HFFc6 (cell line): ENCODE measurements around the gene SRRM2. TPM values are rescaled to one million over a fixed set of nuclear protein-coding genes. Genes with fewer than 3 reads are reported as not detected.
A peak's percentile ranks its signal among the peaks of the same experiment; 100 is the strongest.

Experiments
- DNase-seq: peaks from one replicate; pipeline ENCODE4 v3.0.0-alpha.2; 2018
- H3K27ac Mint-ChIP-seq: 2 replicates; pipeline ENCODE4 v1.8.0; 2020; ENCODE audit warnings: mild to moderate bottlenecking, mixed read lengths
- H3K27me3 Mint-ChIP-seq: 2 replicates; pipeline ENCODE4 v1.8.0; 2021; ENCODE audit warnings: mild to moderate bottlenecking, moderate library complexity, mixed read lengths; ENCODE audit not compliant: insufficient read depth
- H3K36me3 Mint-ChIP-seq: 2 replicates; pipeline ENCODE4 v1.8.0; 2021; ENCODE audit warnings: low read depth, mixed read lengths
- H3K4me1 Mint-ChIP-seq: 2 replicates; pipeline ENCODE4 v1.8.0; 2020; ENCODE audit warnings: low read depth, mixed read lengths
- H3K4me3 Mint-ChIP-seq: 2 replicates; pipeline ENCODE4 v1.8.0; 2020; ENCODE audit warnings: mild to moderate bottlenecking, moderate library complexity, mixed read lengths
- H3K9me3 Mint-ChIP-seq: 2 replicates; pipeline ENCODE4 v1.8.0; 2020; ENCODE audit warnings: mild to moderate bottlenecking, mixed read lengths
- CTCF ChIP-seq: fragments of 200-600 bp; sonication (generic); IDR thresholded peaks from 2 replicates; pipeline ENCODE4 v1.5.0; 2021; ENCODE audit warnings: antibody characterized with exemption, mild to moderate bottlenecking
- total RNA-seq, 6 experiments: library from RNA; stranded (reverse); fragmentation: NEBNext Ultra II Directional; extraction: Animal tissue kit (Norgen Biotek cat#: 25700); gene quantifications; 2 replicates in 1 of 6; 3 replicates in 5 of 6; pipeline ENCODE4 v1.2.3, GENCODE V29; 2021

SRRM2 gene
- total RNA-seq, 6 experiments from 2014 or later = 223 to 317 (median 269) TPM

- peak overlapping the region; percentile 63; the same call in 1 of the 2 replicates for H3K27ac Mint-ChIP-seq
- no peaks in the 10 kb centered on the region for H3K9me3 Mint-ChIP-seq
- peaks cover 49% of the 10 kb centered on the region for H3K4me1 Mint-ChIP-seq
- H3K27me3 Mint-ChIP-seq = peaks cover 11% of the 10 kb centered on the region
- H3K4me3 Mint-ChIP-seq = no peak overlapping the region
- no peak for DNase-seq
- peaks cover 41% of the 10 kb centered on the region for H3K36me3 Mint-ChIP-seq
- TF ChIP-seq CTCF = no peak
These were observed 21.9 kb downstream of the SRRM2 start for GRCh38 chr16:2774161-2774891.

GRCh38 chr16:2775131-2775716 lies 22.8 kb downstream of the SRRM2 start:
- no peak for DNase-seq
- H3K27ac Mint-ChIP-seq = peak overlapping the region; percentile 71
- H3K4me1 Mint-ChIP-seq = peaks cover 42% of the 10 kb centered on the region
- H3K36me3 Mint-ChIP-seq = peaks cover 33% of the 10 kb centered on the region
- peak overlapping the region; percentile 100 for H3K4me3 Mint-ChIP-seq
- TF ChIP-seq CTCF = no peak
- peaks cover 9% of the 10 kb centered on the region for H3K27me3 Mint-ChIP-seq
- H3K9me3 Mint-ChIP-seq = no peaks in the 10 kb centered on the region

- Mint-ChIP-seq H3K27ac (peak overlapping the region; percentile 91), H3K4me3 (peak overlapping the region; percentile 100), H3K27me3 (peaks cover 9% of the 10 kb centered on the region), H3K9me3 (no peaks in the 10 kb centered on the region), H3K4me1 (peaks cover 42% of the 10 kb centered on the region), H3K36me3 (peaks cover 33% of the 10 kb centered on the region)
- TF ChIP-seq CTCF = no peak
- no peak for DNase-seq
These were observed 23.5 kb downstream of the SRRM2 start for GRCh38 chr16:2775765-2776499.

GRCh38 chr16:2776500-2777139 lies 24.2 kb downstream of the SRRM2 start:
- no peaks in the 10 kb centered on the region for H3K9me3 Mint-ChIP-seq
- H3K27me3 Mint-ChIP-seq = peaks cover 7% of the 10 kb centered on the region
- no peak for DNase-seq
- H3K4me1 Mint-ChIP-seq = peaks cover 42% of the 10 kb centered on the region
- peak overlapping the region; percentile 100 for H3K4me3 Mint-ChIP-seq
- peak overlapping the region; percentile 91 for H3K27ac Mint-ChIP-seq
- TF ChIP-seq CTCF = no peak
- H3K36me3 Mint-ChIP-seq = peaks cover 33% of the 10 kb centered on the region

- Mint-ChIP-seq H3K27ac (peak within 1 kb of the TSS; percentile 95), H3K36me3 (peaks cover 28% of the 10 kb centered on the region), H3K27me3 (peaks cover 7% of the 10 kb centered on the region), H3K4me1 (peaks cover 37% of the 10 kb centered on the region), H3K9me3 (no peaks in the 10 kb centered on the region), H3K4me3 (peak within 1 kb of the TSS; percentile 100)
- no peak for TF ChIP-seq CTCF
- peak; percentile 70 for DNase-seq
These were observed 24.9 kb downstream of the SRRM2 start, which contains the start of gene ELOB for GRCh38 chr16:2777231-2777902. Gene ELOB, minus strand, starts transcription at chr16:2777280. Its CDS starts 41 bp downstream, at chr16:2777239.
